SKM-1 (cell line): ENCODE data around the gene CRTC3.

Source experiments
- DNase-seq: peaks from one replicate; lab custom pipeline; 2025; ENCODE audit not compliant: unreplicated experiment; lab: John Stamatoyannopoulos, UW

The CRTC3 gene

DNA sequence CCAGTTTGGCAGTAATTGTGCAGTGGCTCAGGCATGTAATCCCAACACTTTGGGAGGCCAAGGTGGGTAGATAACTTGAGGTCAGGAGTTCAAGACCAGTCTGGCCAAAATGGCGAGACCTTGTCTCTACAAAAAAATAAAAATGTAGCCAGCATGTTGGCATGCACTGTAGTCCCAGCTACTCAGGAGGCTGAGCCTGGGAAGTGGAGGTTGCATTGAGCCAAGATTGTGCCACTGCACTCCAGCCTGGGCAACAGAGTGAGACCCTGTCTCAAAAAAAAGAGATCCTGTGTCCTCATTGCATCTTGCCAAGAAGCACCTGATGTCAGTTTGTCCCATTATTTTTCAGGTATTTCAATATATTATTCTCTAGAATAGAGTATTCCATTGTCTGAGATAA, 61.8 kb downstream of the CRTC3 start:
- no peak for DNase-seq

- no peak for DNase-seq
These were observed 62.6 kb downstream of the CRTC3 start for GRCh38 chr15:90592131-90592881.

GRCh38 chr15:90593499-90594158, 63.9 kb downstream of the CRTC3 start:
- DNase-seq, result no peak

DNA sequence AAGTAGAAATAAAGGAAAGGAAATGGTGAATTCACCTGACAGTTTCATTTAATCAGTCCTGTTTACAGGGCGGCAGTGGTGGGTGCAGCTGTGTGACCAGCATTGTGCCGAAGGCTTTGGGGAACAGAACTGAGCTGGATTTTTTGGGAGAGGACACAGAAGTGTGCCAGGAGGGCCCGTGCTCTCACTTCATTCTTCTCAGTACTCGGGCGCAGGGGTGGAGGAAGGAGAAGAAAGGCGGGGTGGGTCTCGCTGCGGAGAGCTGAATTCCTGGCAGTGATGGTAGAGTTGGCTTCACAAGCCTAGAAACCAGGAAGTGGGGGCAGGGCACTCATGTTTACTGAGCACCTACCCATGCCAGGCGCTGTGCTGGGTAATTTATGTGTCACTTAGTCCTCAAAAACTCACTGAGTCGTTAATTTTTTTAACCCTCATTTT, 64.6 kb downstream of the CRTC3 start:
- DNase-seq, result no peak

- DNase-seq, result no peak
These were observed 66.0 kb downstream of the CRTC3 start for GRCh38 chr15:90595763-90596155.

DNA sequence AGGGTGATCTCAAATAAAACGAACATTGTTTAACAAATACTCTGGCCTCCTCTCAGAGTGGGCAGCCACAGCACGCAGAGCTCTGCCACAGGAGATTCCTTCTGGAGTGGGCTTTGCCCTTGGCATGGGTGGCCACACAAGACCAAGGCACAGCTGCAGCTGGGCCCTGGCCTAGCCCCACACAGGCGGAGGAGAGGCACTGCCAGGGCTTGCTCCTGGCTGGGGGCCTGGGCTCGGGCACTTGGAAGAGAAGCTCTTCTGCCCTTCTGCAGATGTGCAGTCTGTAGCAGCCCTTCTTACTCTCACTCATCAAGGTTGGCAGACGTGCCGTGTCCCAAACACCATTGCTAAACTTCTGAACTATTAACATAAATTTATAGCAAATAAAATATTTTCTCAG, 67.2 kb downstream of the CRTC3 start:
- no peak for DNase-seq

DNA sequence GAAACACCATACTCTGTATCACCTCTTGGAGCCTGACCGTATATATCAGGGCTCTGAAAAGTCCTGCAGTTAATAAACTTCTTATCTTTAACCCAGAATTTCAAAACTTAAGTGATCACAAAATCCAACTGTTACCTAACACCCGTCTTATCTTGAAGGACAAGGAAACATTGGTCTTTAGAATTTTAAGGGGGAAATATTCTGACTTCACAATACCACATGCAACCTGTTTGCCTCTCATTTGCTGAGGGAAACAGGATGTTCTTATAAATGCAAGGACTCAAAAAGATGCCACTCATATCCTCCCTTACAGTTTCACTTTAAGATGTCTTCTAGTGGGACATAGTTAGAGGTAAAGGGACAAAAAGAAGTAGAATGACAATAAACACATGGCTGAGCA, 67.9 kb downstream of the CRTC3 start:
- no peak for DNase-seq

DNA sequence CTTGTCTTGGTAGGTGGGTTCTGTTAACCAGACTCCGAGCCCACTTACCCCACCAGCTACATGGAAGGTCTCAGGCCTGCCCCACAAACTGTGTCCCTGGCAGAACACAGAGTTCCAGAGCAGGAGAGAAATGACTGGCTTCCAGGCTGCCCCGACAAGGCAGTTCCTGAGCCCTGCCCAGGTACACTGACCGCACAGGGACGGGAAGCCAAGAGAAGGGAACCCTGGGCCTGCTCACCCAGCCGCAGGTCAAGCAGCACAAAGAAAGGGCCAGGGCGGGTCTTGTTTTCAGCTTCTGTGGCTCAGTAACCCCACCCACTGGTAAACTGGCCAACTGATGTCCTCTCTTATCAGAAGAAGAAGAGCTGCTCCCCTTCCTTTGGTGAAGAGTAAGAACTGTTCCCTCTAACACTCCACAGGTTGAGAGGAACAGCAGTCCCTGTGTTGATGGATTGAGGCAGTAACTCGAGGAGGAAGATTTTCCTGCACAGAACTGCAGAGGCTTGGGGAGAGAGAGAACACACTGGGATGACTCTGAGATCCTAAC, 68.4 kb downstream of the CRTC3 start:
- DNase-seq, result no peak

- DNase-seq, result no peak
These were observed 69.0 kb downstream of the CRTC3 start for GRCh38 chr15:90598679-90599078.

- DNase-seq, result no peak
These were observed 69.4 kb downstream of the CRTC3 start for GRCh38 chr15:90599116-90599515.

- no peak for DNase-seq
These were observed 69.9 kb downstream of the CRTC3 start for GRCh38 chr15:90599644-90600043.

DNA sequence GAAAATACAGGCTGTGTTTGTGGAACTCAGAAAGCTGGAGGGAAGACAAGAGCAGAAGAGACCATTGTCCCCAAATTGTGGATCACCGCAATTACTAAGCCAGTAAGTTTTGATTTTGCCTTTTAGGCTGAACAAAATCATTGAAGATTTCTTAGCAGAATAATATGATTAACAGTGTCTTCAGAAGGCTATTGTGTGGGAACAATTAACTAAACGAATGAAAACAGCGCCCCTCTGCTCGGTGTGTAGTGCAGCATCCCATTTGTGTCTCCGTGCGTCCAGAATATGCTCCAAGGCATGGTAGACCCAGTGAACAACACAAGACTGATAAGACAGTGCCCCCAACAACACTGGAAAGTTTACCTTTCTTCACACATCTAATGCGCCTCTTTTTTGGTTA, 71.2 kb downstream of the CRTC3 start:
- no peak for DNase-seq

DNA sequence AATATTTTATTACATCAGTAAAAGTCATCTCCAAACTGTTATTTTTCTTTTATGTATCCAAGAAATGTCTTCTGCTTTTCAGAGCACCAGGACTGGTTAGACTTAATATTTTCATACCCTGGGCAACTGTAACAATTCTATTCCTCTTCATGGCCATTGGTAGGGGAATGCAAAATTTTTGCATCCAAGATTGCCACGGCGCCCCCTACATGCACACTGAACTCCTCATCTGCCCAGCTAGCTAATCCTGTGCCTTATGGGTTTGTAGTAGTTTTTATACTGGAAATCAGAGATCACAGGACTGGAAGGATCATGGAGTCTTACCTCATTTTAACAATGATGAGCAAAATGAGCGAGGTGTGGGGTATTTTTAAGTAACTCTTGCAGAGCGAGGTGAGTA, 74.2 kb downstream of the CRTC3 start:
- DNase-seq, result peak; percentile 17

- no peak for DNase-seq
These were observed 76.9 kb downstream of the CRTC3 start for GRCh38 chr15:90606641-90607040.

DNA sequence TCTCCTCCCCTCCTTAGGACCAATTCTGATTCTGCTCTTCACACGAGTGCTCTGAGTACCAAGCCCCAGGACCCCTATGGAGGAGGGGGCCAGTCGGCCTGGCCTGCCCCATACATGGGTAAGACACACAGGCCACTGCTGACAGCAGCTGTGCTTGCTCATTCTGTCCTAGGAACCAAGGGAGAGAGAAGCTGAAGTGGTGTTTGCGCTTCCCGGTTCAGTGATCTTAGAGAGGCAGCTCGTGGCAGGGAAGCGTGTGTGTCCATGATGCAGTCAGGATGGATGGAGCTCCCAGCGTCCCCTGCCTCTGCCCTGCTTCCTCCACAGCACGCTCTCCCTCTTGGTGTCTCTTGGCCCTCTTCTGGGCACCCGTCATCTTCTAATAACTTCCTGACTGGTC, 77.6 kb downstream of the CRTC3 start:
- DNase-seq, result no peak

DNA sequence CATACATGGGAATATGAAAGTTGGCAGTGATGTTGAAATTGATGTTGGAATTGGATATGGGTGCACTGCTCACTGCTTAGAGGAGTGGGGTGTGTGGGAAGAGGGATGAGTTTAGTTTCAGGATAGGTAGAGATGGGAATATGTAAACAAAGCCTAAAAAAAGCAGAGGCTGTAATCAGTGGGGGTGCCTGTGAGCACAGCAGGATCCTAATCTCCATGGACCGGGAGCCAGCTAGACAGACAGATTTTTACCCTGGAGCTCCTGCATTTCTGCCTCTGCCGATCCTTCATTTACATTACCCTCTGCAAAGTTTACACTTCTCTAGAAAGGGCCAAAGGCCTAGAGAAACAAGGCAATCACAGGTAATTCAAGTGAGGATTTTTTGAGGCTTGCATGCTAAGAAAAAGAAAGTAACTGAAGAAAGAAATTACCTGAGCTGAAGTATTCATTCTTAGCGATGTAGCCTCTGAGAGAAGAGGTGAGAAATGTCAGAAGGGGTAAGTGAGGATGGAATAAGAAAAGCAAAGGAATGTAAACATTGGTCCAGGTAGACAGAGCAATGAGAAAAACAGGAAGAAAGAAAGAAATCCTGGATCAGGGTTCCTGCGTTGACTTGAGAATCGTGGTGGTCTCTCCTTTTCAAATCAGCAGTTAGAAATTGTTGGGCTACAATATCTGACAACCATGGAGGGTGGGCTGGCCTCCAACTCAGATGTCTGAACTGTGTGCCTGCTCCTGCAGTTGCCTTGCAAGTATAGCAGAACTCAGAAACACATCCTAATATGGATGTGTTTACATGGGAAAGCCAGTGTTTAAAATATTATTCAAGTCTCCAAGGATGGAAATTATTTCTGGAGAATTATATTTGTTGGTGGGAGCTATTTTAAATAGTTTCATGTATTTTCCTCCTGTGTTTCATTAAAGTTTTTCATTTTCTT, 79.8 kb downstream of the CRTC3 start:
- DNase-seq, result no peak

GRCh38 chr15:90610190-90610589, 80.5 kb downstream of the CRTC3 start:
- DNase-seq, result no peak

- no peak for DNase-seq
These were observed 81.4 kb downstream of the CRTC3 start for GRCh38 chr15:90611157-90611556.

GRCh38 chr15:90617171-90617570, 87.4 kb downstream of the CRTC3 start:
- DNase-seq, result no peak

- no peak for DNase-seq
These were observed 88.0 kb downstream of the CRTC3 start for GRCh38 chr15:90617668-90618097.
